ENCODE measurements around the gene SARDH. TPM values are rescaled to one million over a fixed set of nuclear protein-coding genes. Genes with fewer than 3 reads are reported as not detected.

Gene SARDH
- total RNA-seq, 1 experiment from 2014 or later: not detected

- intact Hi-C loops (cut with micrococcal nuclease; ENCODE audit: unreplicated experiment): no loop called here
- H3K27ac Mint-ChIP-seq (ENCODE audit: unreplicated experiment): no peak overlapping the region
Observed at GRCh38 chr9:133685653-133686609, 52.2 kb downstream of the SARDH start.

GRCh38 chr9:133684936-133685361 lies 53.2 kb downstream of the SARDH start:
- no peak overlapping the region for H3K4me3 Mint-ChIP-seq (ENCODE audit: low read depth, unreplicated experiment)
- H3K4me1 Mint-ChIP-seq (ENCODE audit: low read depth, unreplicated experiment): no peaks in the 10 kb centered on the region
- no peak for TF ChIP-seq CTCF (IDR thresholded peaks at IDR 0.05; ENCODE audit: unreplicated experiment)
- intact Hi-C loops (cut with micrococcal nuclease; ENCODE audit: unreplicated experiment): no loop called here
- peaks cover 34% of the 10 kb centered on the region for H3K27me3 Mint-ChIP-seq (ENCODE audit: unreplicated experiment)
- no peaks in the 10 kb centered on the region for H3K9me3 Mint-ChIP-seq (ENCODE audit: low read depth, unreplicated experiment)
- no peaks in the 10 kb centered on the region for H3K36me3 Mint-ChIP-seq (ENCODE audit: insufficient read depth, unreplicated experiment)
- CTCF ChIA-PET: no interaction called here
- no TSS peak for BruUV-seq (replicated peaks)
- no peak for DNase-seq
- no peak overlapping the region for H3K27ac Mint-ChIP-seq (ENCODE audit: unreplicated experiment)

More at GRCh38 chr9:133685653-133686609, 52.2 kb downstream of the SARDH start:
- H3K27me3 Mint-ChIP-seq (ENCODE audit: unreplicated experiment): peaks cover 34% of the 10 kb centered on the region
- DNase-seq: no peak
- CTCF ChIA-PET: no interaction called here
- H3K36me3 Mint-ChIP-seq (ENCODE audit: insufficient read depth, unreplicated experiment): no peaks in the 10 kb centered on the region
- H3K4me3 Mint-ChIP-seq (ENCODE audit: low read depth, unreplicated experiment): no peak overlapping the region
- no TSS peak for BruUV-seq (replicated peaks)
- TF ChIP-seq CTCF (IDR thresholded peaks at IDR 0.05; ENCODE audit: unreplicated experiment): no peak
- no peaks in the 10 kb centered on the region for H3K4me1 Mint-ChIP-seq (ENCODE audit: low read depth, unreplicated experiment)
- H3K9me3 Mint-ChIP-seq (ENCODE audit: low read depth, unreplicated experiment): no peaks in the 10 kb centered on the region

- no peak for TF ChIP-seq CTCF (IDR thresholded peaks at IDR 0.05; ENCODE audit: unreplicated experiment)
- H3K36me3 Mint-ChIP-seq (ENCODE audit: insufficient read depth, unreplicated experiment): no peaks in the 10 kb centered on the region
- DNase-seq: no peak
- peaks cover 37% of the 10 kb centered on the region for H3K27me3 Mint-ChIP-seq (ENCODE audit: unreplicated experiment)
- no TSS peak for BruUV-seq (replicated peaks)
- no peaks in the 10 kb centered on the region for H3K4me1 Mint-ChIP-seq (ENCODE audit: low read depth, unreplicated experiment)
- no peak overlapping the region for H3K4me3 Mint-ChIP-seq (ENCODE audit: low read depth, unreplicated experiment)
- H3K9me3 Mint-ChIP-seq (ENCODE audit: low read depth, unreplicated experiment): no peaks in the 10 kb centered on the region
- CTCF ChIA-PET: no interaction called here
- no peak overlapping the region for H3K27ac Mint-ChIP-seq (ENCODE audit: unreplicated experiment)
- intact Hi-C loops (cut with micrococcal nuclease; ENCODE audit: unreplicated experiment): no loop called here
Observed at GRCh38 chr9:133684121-133684935, 53.8 kb downstream of the SARDH start.

- CTCF ChIA-PET: no interaction called here
- no peak overlapping the region for H3K27ac Mint-ChIP-seq (ENCODE audit: unreplicated experiment)
- no peak for TF ChIP-seq CTCF (IDR thresholded peaks at IDR 0.05; ENCODE audit: unreplicated experiment)
Observed at GRCh38 chr9:133683586-133684120, 54.5 kb downstream of the SARDH start.

More at GRCh38 chr9:133683586-133684120, 54.5 kb downstream of the SARDH start:
- no peak overlapping the region for H3K4me3 Mint-ChIP-seq (ENCODE audit: low read depth, unreplicated experiment)
- H3K36me3 Mint-ChIP-seq (ENCODE audit: insufficient read depth, unreplicated experiment): no peaks in the 10 kb centered on the region
- peaks cover 37% of the 10 kb centered on the region for H3K27me3 Mint-ChIP-seq (ENCODE audit: unreplicated experiment)
- BruUV-seq (replicated peaks): no TSS peak
- no peaks in the 10 kb centered on the region for H3K9me3 Mint-ChIP-seq (ENCODE audit: low read depth, unreplicated experiment)
- no peak for DNase-seq
- no peaks in the 10 kb centered on the region for H3K4me1 Mint-ChIP-seq (ENCODE audit: low read depth, unreplicated experiment)
- intact Hi-C loops (cut with micrococcal nuclease; ENCODE audit: unreplicated experiment): no loop called here
